Stimulated activated CD4-positive, alpha-beta T cell treated with anti-CD3 and anti-CD28 coated beads, Interleukin-4, amount 100 ng/mL, for 24 hours (primary cell): Measurements from ENCODE around the gene CHST9.

ENCODE experiments used
- DNase-seq: peaks from one replicate; pipeline ENCODE4 v3.0.0-alpha.2; 2020

The CHST9 gene

GRCh38 chr18:27081701-27082100 is 103.4 kb downstream of the CHST9 start:
- no peak for DNase-seq

GRCh38 chr18:27075828-27076227 is 109.3 kb downstream of the CHST9 start:
- no peak for DNase-seq

GRCh38 chr18:27073404-27073830 is 111.7 kb downstream of the CHST9 start:
- no peak for DNase-seq

- DNase-seq, result no peak
Measured at GRCh38 chr18:27064673-27065072, 120.4 kb downstream of the CHST9 start.

- DNase-seq, result no peak
Measured at GRCh38 chr18:27062802-27063201, 122.3 kb downstream of the CHST9 start.

GRCh38 chr18:27061488-27062095 is 123.5 kb downstream of the CHST9 start:
- DNase-seq, result no peak

GRCh38 chr18:27057519-27058234 is 127.4 kb downstream of the CHST9 start:
- no peak for DNase-seq

GRCh38 chr18:27054926-27055325 is 130.2 kb downstream of the CHST9 start:
- no peak for DNase-seq

GRCh38 chr18:27049969-27050368 is 135.1 kb downstream of the CHST9 start:
- DNase-seq, result no peak

GRCh38 chr18:27045342-27045741 is 139.8 kb downstream of the CHST9 start:
- no peak for DNase-seq

GRCh38 chr18:27042177-27042576 is 142.9 kb downstream of the CHST9 start:
- no peak for DNase-seq

- no peak for DNase-seq
Measured at GRCh38 chr18:27040796-27041195, 144.3 kb downstream of the CHST9 start.

GRCh38 chr18:27033722-27034121 is 151.4 kb downstream of the CHST9 start:
- no peak for DNase-seq

- no peak for DNase-seq
Measured at GRCh38 chr18:27030421-27030820, 154.7 kb downstream of the CHST9 start.

GRCh38 chr18:27022477-27022876 is 162.6 kb downstream of the CHST9 start:
- DNase-seq, result no peak

- DNase-seq, result no peak
Measured at GRCh38 chr18:27017901-27018500, 167.1 kb downstream of the CHST9 start.

GRCh38 chr18:27014841-27015240 is 170.3 kb downstream of the CHST9 start:
- no peak for DNase-seq

GRCh38 chr18:27010784-27011183 is 174.3 kb downstream of the CHST9 start:
- DNase-seq, result no peak

GRCh38 chr18:27009293-27009692 is 175.8 kb downstream of the CHST9 start:
- DNase-seq, result no peak

GRCh38 chr18:27008575-27008974 is 176.5 kb downstream of the CHST9 start:
- DNase-seq, result no peak

GRCh38 chr18:27007880-27008279 is 177.2 kb downstream of the CHST9 start:
- DNase-seq, result no peak

- no peak for DNase-seq
Measured at GRCh38 chr18:27005589-27005988, 179.5 kb downstream of the CHST9 start.

- DNase-seq, result no peak
Measured at GRCh38 chr18:27004056-27004829, 180.9 kb downstream of the CHST9 start.

GRCh38 chr18:26999797-27000196 is 185.3 kb downstream of the CHST9 start:
- DNase-seq, result no peak
